HG03064 (cell line): ENCODE data around the gene NKAIN1.
"Not testable (repeated sequence)": the region's sequence is repeated elsewhere in the genome, so short reads cannot be mapped to it uniquely, and the experiment has no call there.

Experiments
- ATAC-seq: cut with Tn5 transposase; IDR thresholded peaks from one replicate; pipeline ENCODE4 v1.9.1; 2021; ENCODE audit warnings: low read depth; ENCODE audit not compliant: unreplicated experiment

Gene NKAIN1

GRCh38 chr1:31198600-31198999 lies 41.1 kb downstream of the NKAIN1 start:
- no peak for ATAC-seq

- no peak for ATAC-seq
Observed at GRCh38 chr1:31198150-31198549, 41.5 kb downstream of the NKAIN1 start.

GRCh38 chr1:31196685-31197084 lies 43.0 kb downstream of the NKAIN1 start:
- no peak for ATAC-seq

- not testable (repeated sequence) for ATAC-seq
Observed at GRCh38 chr1:31195267-31195666, 44.4 kb downstream of the NKAIN1 start.

- ATAC-seq = no peak
Observed at GRCh38 chr1:31193729-31194128, 46.0 kb downstream of the NKAIN1 start.

GRCh38 chr1:31191281-31191680 lies 48.4 kb downstream of the NKAIN1 start:
- ATAC-seq = no peak

- ATAC-seq = no peak
Observed at GRCh38 chr1:31189696-31190674, 49.7 kb downstream of the NKAIN1 start.

GRCh38 chr1:31183927-31184554 lies 55.6 kb downstream of the NKAIN1 start:
- no peak for ATAC-seq

GRCh38 chr1:31183126-31183525 lies 56.6 kb downstream of the NKAIN1 start:
- no peak for ATAC-seq

GRCh38 chr1:31182352-31182751 lies 57.3 kb downstream of the NKAIN1 start:
- ATAC-seq = no peak

- no peak for ATAC-seq
Observed at GRCh38 chr1:31181515-31182343, 58.0 kb downstream of the NKAIN1 start.

- ATAC-seq = no peak
Observed at GRCh38 chr1:31180338-31180737, 59.3 kb downstream of the NKAIN1 start.

- not testable (repeated sequence) for ATAC-seq
Observed at GRCh38 chr1:31176291-31176690, 63.4 kb downstream of the NKAIN1 start.

- no peak for ATAC-seq
Observed at GRCh38 chr1:31170486-31170735, 69.3 kb downstream of the NKAIN1 start.

- no peak for ATAC-seq
Observed at GRCh38 chr1:31166462-31166861, 73.2 kb downstream of the NKAIN1 start.

- no peak for ATAC-seq
Observed at GRCh38 chr1:31164291-31164690, 75.4 kb downstream of the NKAIN1 start.

- ATAC-seq = no peak
Observed at GRCh38 chr1:31163866-31164265, 75.8 kb downstream of the NKAIN1 start.

GRCh38 chr1:31161571-31161970 lies 78.1 kb downstream of the NKAIN1 start:
- no peak for ATAC-seq

- no peak for ATAC-seq
Observed at GRCh38 chr1:31159869-31160611, 79.6 kb downstream of the NKAIN1 start.

- ATAC-seq = no peak
Observed at GRCh38 chr1:31159323-31159722, 80.4 kb downstream of the NKAIN1 start.
